Muscle of back (tissue), 11 donors: ENCODE data around the gene PRMT3. TPM values are rescaled to one million over a fixed set of nuclear protein-coding genes. Genes with fewer than 3 reads are reported as not detected.
"Not testable (repeated sequence)": the region's sequence is repeated elsewhere in the genome, so short reads cannot be mapped to it uniquely, and the experiment has no call there.

Experiments
- DNase-seq, 3 donors: peaks; one replicate each; pipeline versions ENCODE4 v3.0.0 to v3.0.0-alpha.2; 2013
- polyA plus RNA-seq, 10 donors: library from polyadenylated mRNA; unstranded; fragments of 120-200 nt; gene quantifications; one replicate each; pipeline ENCODE4 v1.2.1, GENCODE V29; 2013; ENCODE audit not compliant: insufficient read length in 10 of 10

The PRMT3 gene
- polyA plus RNA-seq, 10 donors = 9.2 to 13.3 (median 12.0) TPM

GRCh38 chr11:20373147-20373546, 14.4 kb upstream of the PRMT3 start:
- DNase-seq = no peak

- DNase-seq = no peak
Measured at GRCh38 chr11:20373568-20374209, 13.8 kb upstream of the PRMT3 start.

- no peak for DNase-seq
Measured at GRCh38 chr11:20374741-20375300, 12.7 kb upstream of the PRMT3 start.

- DNase-seq = no peak
Measured at GRCh38 chr11:20376162-20376730, 11.3 kb upstream of the PRMT3 start.

- not testable (repeated sequence) for DNase-seq
Measured at GRCh38 chr11:20385996-20386395, 1.5 kb upstream of the PRMT3 start.

GRCh38 chr11:20388096-20389055, 860 bp downstream of the PRMT3 start:
- peak in 2 of 3 donors; percentile 5 to 21 for DNase-seq

- peak; percentile 3 to 22 (median 17) for DNase-seq
Measured at GRCh38 chr11:20397281-20397680, 9.8 kb downstream of the PRMT3 start.

- no peak for DNase-seq
Measured at GRCh38 chr11:20399498-20399897, 12.0 kb downstream of the PRMT3 start.

GRCh38 chr11:20403059-20403458, 15.5 kb downstream of the PRMT3 start:
- no peak for DNase-seq

- DNase-seq = no peak
Measured at GRCh38 chr11:20406484-20406883, 19.0 kb downstream of the PRMT3 start.

- no peak for DNase-seq
Measured at GRCh38 chr11:20407344-20407743, 19.8 kb downstream of the PRMT3 start.

GRCh38 chr11:20415432-20415831, 27.9 kb downstream of the PRMT3 start:
- DNase-seq = no peak

- no peak for DNase-seq
Measured at GRCh38 chr11:20417771-20418170, 30.3 kb downstream of the PRMT3 start.

- DNase-seq = no peak
Measured at GRCh38 chr11:20421946-20422345, 34.4 kb downstream of the PRMT3 start.

GRCh38 chr11:20429216-20429615, 41.7 kb downstream of the PRMT3 start:
- no peak for DNase-seq

GRCh38 chr11:20438637-20439036, 51.1 kb downstream of the PRMT3 start:
- DNase-seq = no peak

- DNase-seq = no peak
Measured at GRCh38 chr11:20443596-20443995, 56.1 kb downstream of the PRMT3 start.

GRCh38 chr11:20444535-20444934, 57.0 kb downstream of the PRMT3 start:
- DNase-seq = no peak

- DNase-seq = no peak
Measured at GRCh38 chr11:20448834-20449233, 61.3 kb downstream of the PRMT3 start.

- DNase-seq = no peak
Measured at GRCh38 chr11:20450829-20451228, 63.3 kb downstream of the PRMT3 start.

- no peak for DNase-seq
Measured at GRCh38 chr11:20451568-20451967, 64.1 kb downstream of the PRMT3 start.

- no peak for DNase-seq
Measured at GRCh38 chr11:20452585-20452984, 65.1 kb downstream of the PRMT3 start.
